Ovary (tissue), 3 donors: ENCODE data around the gene TNFSF8.

Experiments
- CTCF ChIP-seq, 3 donors: fragments of 450-650 bp in 2 of 3; fragments of 200-600 bp in 1 of 3; IDR thresholded peaks; one replicate each; pipeline versions ENCODE4 v1.5.1 to v1.8.0; 2016 to 2022; ENCODE audit warnings: antibody characterized with exemption in 3 of 3, mild to moderate bottlenecking in 1 of 3
- EP300 ChIP-seq: sonication (generic); formaldehyde crosslinking; IDR thresholded peaks from one replicate; pipeline ENCODE4 v1.6.1; 2017; ENCODE audit warnings: antibody characterized with exemption
- donor health status: DM: no; HTN: no; CAD: no.

GRCh38 chr9:114928671-114929070 is 1.7 kb downstream of the TNFSF8 start:
- TF ChIP-seq CTCF (IDR thresholded peaks at IDR 0.05) = no peak
- no peak for TF ChIP-seq EP300
